ENCODE measurements around the gene TSPAN11.

DNA sequence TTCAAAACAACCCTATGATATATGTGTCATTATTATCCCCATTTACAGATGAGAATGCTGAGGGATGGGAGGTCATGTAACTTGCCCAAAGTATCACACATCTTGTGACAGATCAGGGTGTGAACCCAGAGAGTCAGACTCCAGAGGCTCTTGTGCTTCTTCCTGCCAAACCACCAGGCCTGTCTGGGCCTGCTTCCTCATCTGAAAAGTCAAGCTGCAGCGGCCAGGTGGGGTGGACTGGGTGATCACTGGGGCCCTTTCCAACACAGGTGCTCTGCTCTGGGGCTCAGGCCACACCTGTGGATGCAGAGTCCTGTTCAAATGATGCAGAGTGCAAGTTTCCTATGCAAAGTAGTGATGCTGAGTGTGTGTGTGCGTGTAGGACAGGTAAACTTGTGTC, 26.7 kb downstream of the TSPAN11 start:
- TF ChIP-seq EP300 (IDR thresholded peaks at IDR 0.05) (no peak), POLR2A (IDR thresholded peaks at IDR 0.05) (no peak)
- TF ChIP-seq, protein P1, sequence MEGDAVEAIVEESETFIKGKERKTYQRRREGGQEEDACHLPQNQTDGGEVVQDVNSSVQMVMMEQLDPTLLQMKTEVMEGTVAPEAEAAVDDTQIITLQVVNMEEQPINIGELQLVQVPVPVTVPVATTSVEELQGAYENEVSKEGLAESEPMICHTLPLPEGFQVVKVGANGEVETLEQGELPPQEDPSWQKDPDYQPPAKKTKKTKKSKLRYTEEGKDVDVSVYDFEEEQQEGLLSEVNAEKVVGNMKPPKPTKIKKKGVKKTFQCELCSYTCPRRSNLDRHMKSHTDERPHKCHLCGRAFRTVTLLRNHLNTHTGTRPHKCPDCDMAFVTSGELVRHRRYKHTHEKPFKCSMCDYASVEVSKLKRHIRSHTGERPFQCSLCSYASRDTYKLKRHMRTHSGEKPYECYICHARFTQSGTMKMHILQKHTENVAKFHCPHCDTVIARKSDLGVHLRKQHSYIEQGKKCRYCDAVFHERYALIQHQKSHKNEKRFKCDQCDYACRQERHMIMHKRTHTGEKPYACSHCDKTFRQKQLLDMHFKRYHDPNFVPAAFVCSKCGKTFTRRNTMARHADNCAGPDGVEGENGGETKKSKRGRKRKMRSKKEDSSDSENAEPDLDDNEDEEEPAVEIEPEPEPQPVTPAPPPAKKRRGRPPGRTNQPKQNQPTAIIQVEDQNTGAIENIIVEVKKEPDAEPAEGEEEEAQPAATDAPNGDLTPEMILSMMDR (IDR thresholded peaks at IDR 0.05), result no peak

Measured in ovary (tissue), 3 donors.